GM12892 (cell line): ENCODE measurements around the gene MAG.

Experiments
- POLR2A ChIP-seq: IDR thresholded peaks from 2 replicates; pipeline ENCODE4 v1.6.1; 2011; ENCODE audit warnings: low read depth, low read length, control low read depth
- TAF1 ChIP-seq: IDR thresholded peaks from 2 replicates; pipeline ENCODE4 v1.6.1; 2011; ENCODE audit warnings: low read depth, mild to moderate bottlenecking, control low read depth, low read length, borderline replicate concordance

DNA sequence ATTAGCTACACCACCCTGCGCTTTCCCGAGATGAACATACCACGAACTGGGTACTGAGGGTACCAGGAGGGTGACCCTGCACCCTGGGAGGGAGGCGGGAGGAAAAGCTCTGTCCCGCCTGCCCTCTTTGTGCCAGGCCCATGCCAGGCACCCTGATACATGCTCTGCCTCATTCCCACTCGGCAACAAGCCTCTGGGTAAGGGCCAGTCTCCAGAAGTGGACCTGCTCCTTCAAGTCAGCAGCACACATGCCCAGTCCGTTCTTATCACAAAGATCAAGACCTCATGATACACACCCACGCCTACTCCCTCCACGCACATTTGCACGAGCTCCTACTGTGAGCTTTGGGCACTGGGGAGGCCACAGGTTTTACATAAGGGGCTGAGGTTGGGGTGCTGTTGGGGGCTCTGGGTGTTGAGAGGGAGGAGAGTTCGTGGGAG lies 53.7 kb downstream of the MAG start:
- no peak for TF ChIP-seq TAF1
- peak; percentile 66 for TF ChIP-seq POLR2A
